MCF 10A (cell line): Measurements from ENCODE around the gene VAV2. TPM values are rescaled to one million over a fixed set of nuclear protein-coding genes. Genes with fewer than 3 reads are reported as not detected.

ENCODE experiments used
- BruUV-seq: library from RNA; stranded (reverse); fragments of 400-500 nt; replicated peaks from 2 replicates; lab custom pipeline; 2021; lab: Mats Ljungman, UMichigan
- CTCF ChIA-PET: fragments of 300-600 bp; sonication (Branson Sonifier 250); formaldehyde crosslinking; extraction: SDS; loops from one replicate; lab custom pipeline; 2021; ENCODE audit warnings: antibody characterized with exemption, inconsistent platforms; lab: Yijun Ruan, JAX
- POLR2A ChIA-PET: fragments of 300-600, 350-650 bp; sonication (Branson Sonifier 250); formaldehyde crosslinking; extraction: SDS; loops from one replicate; lab custom pipeline; 2020; ENCODE audit warnings: antibody characterized with exemption, inconsistent platforms; lab: Yijun Ruan, JAX
- DNase-seq: peaks from one replicate; pipeline ENCODE4 v3.0.0-alpha.2; 2018; ENCODE audit not compliant: unreplicated experiment
- H3K27ac Mint-ChIP-seq: one replicate; pipeline ENCODE4 v1.8.0; 2022; ENCODE audit warnings: mild to moderate bottlenecking, low read depth, mixed read lengths; ENCODE audit not compliant: unreplicated experiment
- H3K27me3 Mint-ChIP-seq: one replicate; pipeline ENCODE4 v1.8.0; 2022; ENCODE audit warnings: mixed read lengths; ENCODE audit not compliant: insufficient read depth, unreplicated experiment
- H3K36me3 Mint-ChIP-seq: one replicate; pipeline ENCODE4 v1.8.0; 2022; ENCODE audit warnings: mild to moderate bottlenecking, moderate library complexity, mixed read lengths; ENCODE audit not compliant: insufficient read depth, unreplicated experiment
- H3K4me1 Mint-ChIP-seq: one replicate; pipeline ENCODE4 v1.8.0; 2022; ENCODE audit warnings: mixed read lengths; ENCODE audit not compliant: insufficient read depth, unreplicated experiment
- H3K4me3 Mint-ChIP-seq: one replicate; pipeline ENCODE4 v1.8.0; 2022; ENCODE audit warnings: mild to moderate bottlenecking, moderate library complexity, mixed read lengths; ENCODE audit not compliant: unreplicated experiment
- H3K9me3 Mint-ChIP-seq: one replicate; pipeline ENCODE4 v1.8.0; 2022; ENCODE audit warnings: mixed read lengths; ENCODE audit not compliant: unreplicated experiment
- intact Hi-C: fragments of 100-400 bp; cut with micrococcal nuclease; formaldehyde crosslinking; loops from 2 replicates; pipeline ENCODE4 v1.14.1; 2022
- total RNA-seq: library from RNA; stranded (reverse); gene quantifications from 2 replicates; pipeline ENCODE4 v1.2.3, GENCODE V29; 2022
- TF ChIP-seq, protein P1 (sequence below): fragments of 200-600 bp; IDR thresholded peaks from one replicate; pipeline ENCODE4 v1.8.0; 2022; ENCODE audit warnings: antibody characterized with exemption, mild to moderate bottlenecking; ENCODE audit not compliant: unreplicated experiment

Gene VAV2
- total RNA-seq, 1 experiment from 2014 or later: 31.0 TPM

DNA sequence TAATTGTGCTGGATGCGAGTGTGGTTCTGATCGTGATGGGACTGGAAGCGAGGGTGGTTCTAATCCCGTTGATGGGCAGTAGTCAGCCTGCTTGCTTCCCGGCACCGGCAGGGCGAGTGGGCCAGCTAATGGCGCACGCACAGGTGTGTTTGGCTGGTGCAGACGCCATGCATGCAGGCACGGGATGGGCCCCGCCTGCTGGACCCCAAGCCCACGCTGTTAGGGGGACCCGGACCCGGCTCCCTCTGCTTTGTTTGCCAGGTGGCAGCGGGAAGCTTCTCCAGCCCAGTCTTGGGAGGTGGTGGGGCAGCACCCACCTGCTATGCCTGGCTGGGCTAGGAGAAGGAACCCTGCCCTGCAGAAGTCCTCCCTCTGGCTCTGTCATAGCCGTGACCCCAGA, 70.3 kb downstream of the VAV2 start:
- Mint-ChIP-seq H3K4me1 (no peaks in the 10 kb centered on the region), H3K27me3 (no peaks in the 10 kb centered on the region), H3K4me3 (no peak overlapping the region), H3K9me3 (no peaks in the 10 kb centered on the region), H3K36me3 (no peaks in the 10 kb centered on the region), H3K27ac (no peak overlapping the region)
- BruUV-seq: no TSS peak
- ChIA-PET POLR2A (no interaction called here), CTCF (no interaction called here)
- no peak for DNase-seq
- TF ChIP-seq, protein P1, sequence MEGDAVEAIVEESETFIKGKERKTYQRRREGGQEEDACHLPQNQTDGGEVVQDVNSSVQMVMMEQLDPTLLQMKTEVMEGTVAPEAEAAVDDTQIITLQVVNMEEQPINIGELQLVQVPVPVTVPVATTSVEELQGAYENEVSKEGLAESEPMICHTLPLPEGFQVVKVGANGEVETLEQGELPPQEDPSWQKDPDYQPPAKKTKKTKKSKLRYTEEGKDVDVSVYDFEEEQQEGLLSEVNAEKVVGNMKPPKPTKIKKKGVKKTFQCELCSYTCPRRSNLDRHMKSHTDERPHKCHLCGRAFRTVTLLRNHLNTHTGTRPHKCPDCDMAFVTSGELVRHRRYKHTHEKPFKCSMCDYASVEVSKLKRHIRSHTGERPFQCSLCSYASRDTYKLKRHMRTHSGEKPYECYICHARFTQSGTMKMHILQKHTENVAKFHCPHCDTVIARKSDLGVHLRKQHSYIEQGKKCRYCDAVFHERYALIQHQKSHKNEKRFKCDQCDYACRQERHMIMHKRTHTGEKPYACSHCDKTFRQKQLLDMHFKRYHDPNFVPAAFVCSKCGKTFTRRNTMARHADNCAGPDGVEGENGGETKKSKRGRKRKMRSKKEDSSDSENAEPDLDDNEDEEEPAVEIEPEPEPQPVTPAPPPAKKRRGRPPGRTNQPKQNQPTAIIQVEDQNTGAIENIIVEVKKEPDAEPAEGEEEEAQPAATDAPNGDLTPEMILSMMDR: no peak
- intact Hi-C loops: no loop called here

DNA sequence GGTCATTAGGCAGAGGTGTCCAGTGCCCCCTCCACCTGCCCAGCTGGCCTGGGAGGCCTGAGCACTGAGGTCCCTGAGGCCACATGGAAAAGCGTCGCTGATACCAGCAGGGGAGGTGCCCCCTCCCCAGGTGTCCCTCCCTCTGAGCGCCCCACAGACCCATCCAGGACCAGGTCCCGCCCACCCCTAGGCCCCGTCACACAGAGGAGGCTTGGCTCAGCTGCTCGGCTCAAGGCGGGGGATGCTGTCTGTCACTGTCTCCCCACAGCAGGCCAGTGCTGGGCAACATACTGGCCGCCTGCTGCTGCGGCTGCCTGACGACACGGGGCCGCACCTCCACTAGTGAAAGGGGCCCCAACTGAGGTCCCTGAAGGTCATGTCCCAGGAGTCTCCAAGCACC, 71.7 kb downstream of the VAV2 start:
- no peaks in the 10 kb centered on the region for H3K9me3 Mint-ChIP-seq
- ChIA-PET CTCF (interaction anchor here (0.5 kb wide), 1 partner anchor 43 kb away, joined by 3 read pairs; no protein-coding TSS in a partner anchor), POLR2A (no interaction called here)
- no peak overlapping the region for H3K4me3 Mint-ChIP-seq
- H3K27me3 Mint-ChIP-seq: no peaks in the 10 kb centered on the region
- BruUV-seq: no TSS peak
- TF ChIP-seq, protein P1: no peak
- intact Hi-C loops: no loop called here
- H3K4me1 Mint-ChIP-seq: no peaks in the 10 kb centered on the region
- DNase-seq: no peak
- peaks cover 9% of the 10 kb centered on the region for H3K36me3 Mint-ChIP-seq
- H3K27ac Mint-ChIP-seq: no peak overlapping the region

DNA sequence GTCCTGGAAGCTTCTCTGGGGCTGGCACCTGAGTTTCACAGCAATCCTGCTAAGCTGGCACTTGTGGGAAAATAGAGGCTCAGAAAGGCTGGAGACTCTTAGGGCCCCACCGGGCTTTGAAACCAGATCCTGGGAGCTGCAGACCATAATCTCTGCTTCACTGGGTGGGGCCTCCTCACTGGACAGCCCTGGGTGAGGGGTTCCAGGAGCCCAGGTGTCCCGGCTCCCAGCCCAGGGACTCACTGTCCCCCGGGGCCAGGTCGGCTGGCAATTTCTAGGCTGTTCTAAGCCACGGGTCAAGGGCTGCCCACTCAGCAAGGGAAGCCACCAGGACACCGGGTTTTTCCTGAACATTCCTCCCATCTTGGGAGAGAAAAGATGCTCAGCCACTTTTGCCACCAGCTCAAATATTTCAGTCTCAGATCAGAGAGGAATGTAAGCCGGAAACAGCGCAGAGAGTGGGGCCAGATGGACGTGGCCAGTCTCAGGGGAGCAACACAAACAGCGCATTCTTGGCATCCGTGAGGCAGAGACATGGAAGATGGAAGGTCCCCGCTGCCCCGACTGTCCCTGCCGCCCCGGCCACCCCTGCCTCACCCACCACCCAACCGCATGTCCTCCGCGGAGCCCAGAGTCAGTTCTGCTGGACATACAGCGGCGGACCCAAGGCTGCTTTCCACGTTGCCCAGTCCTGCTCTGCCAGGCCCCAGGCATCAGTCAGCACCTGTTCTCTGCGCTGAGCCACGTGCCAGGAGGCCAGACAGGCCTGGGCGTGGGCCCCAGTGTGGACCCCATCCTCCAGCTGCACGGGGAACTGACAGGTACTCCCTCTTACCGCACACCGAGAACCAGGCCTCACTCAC, 72.6 kb downstream of the VAV2 start:
- POLR2A ChIA-PET: no interaction called here
- no peaks in the 10 kb centered on the region for H3K9me3 Mint-ChIP-seq
- peaks cover 11% of the 10 kb centered on the region for H3K36me3 Mint-ChIP-seq
- DNase-seq: no peak
- no peak overlapping the region for H3K27ac Mint-ChIP-seq
- no TSS peak for BruUV-seq
- H3K4me3 Mint-ChIP-seq: no peak overlapping the region
- CTCF ChIA-PET: no interaction called here
- H3K4me1 Mint-ChIP-seq: no peaks in the 10 kb centered on the region
- H3K27me3 Mint-ChIP-seq: no peaks in the 10 kb centered on the region
- TF ChIP-seq, protein P1: no peak
- intact Hi-C loops: no loop called here

DNA sequence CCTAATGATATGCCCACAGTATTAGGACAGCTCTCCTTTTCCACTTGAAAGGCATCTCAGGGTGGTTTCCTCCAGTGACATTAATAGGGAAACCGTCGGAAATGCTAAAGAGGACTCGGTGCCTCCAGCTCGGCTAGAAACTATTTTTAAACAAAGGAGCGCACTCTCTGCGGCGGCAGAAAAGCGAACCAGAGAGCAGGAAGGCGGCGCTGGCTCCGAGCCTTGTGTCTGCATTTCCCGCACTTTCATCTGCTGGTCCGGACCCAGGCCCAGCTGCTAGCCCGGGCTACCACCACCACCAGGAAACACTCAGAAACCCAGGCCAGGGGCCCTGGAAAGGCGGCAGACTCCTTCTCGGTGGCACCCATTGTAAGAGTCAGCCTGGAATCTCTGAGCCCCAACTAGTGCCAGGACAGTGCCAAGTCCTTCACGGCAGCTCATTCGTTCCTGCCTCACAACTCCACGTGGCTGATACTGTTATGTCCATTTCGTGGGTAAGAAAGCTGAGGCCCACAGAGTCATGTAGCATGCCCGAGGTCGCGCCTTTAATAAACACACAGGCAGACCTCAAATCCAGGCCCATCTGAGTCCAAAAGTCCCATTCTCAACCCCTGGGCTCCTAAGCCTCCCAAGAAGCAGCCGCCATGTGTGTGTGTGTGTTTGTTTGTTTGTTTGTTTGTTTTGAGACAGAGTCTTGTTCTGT, 73.9 kb downstream of the VAV2 start:
- DNase-seq: no peak
- CTCF ChIA-PET: interaction anchor here (0.7 kb wide), 1 partner anchor 939 kb away, joined by 3 read pairs; no protein-coding TSS in a partner anchor
- intact Hi-C loops: no loop called here
- POLR2A ChIA-PET: interaction anchor here (0.6 kb wide), 1 partner anchor 1007 kb away, joined by 3 read pairs; no protein-coding TSS in a partner anchor
- TF ChIP-seq, protein P1: no peak
- Mint-ChIP-seq H3K36me3 (peaks cover 11% of the 10 kb centered on the region), H3K4me1 (no peaks in the 10 kb centered on the region), H3K27me3 (no peaks in the 10 kb centered on the region), H3K27ac (no peak overlapping the region), H3K9me3 (no peaks in the 10 kb centered on the region), H3K4me3 (no peak overlapping the region)
- no TSS peak for BruUV-seq
